ENCODE results near the gene FARS2.

FARS2 gene

GRCh38 chr6:5286780-5287179 lies 25.5 kb downstream of the FARS2 start:
- DNase-seq (ENCODE audit: low spot score) (no peak), FAIRE-seq (no peak)

GRCh38 chr6:5287205-5287965 lies 26.1 kb downstream of the FARS2 start:
- DNase-seq (ENCODE audit: low spot score) (peak; percentile 58), FAIRE-seq (no peak)

- FAIRE-seq (no peak), DNase-seq (ENCODE audit: low spot score) (no peak)
Measured at GRCh38 chr6:5287966-5288297, 26.6 kb downstream of the FARS2 start.

- no peak for FAIRE-seq
Measured at GRCh38 chr6:5290097-5290496, 28.8 kb downstream of the FARS2 start.

GRCh38 chr6:5290500-5290899 lies 29.2 kb downstream of the FARS2 start:
- no peak for FAIRE-seq
- DNase-seq (ENCODE audit: low spot score) = no peak

More at GRCh38 chr6:5290097-5290496, 28.8 kb downstream of the FARS2 start:
- DNase-seq (ENCODE audit: low spot score) = no peak

GRCh38 chr6:5292154-5292553 lies 30.8 kb downstream of the FARS2 start:
- no peak for FAIRE-seq
- DNase-seq (ENCODE audit: low spot score) = no peak

GRCh38 chr6:5293692-5294091 lies 32.4 kb downstream of the FARS2 start:
- DNase-seq (ENCODE audit: low spot score) (no peak), FAIRE-seq (no peak)

- FAIRE-seq = no peak
Measured at GRCh38 chr6:5294392-5295211, 33.3 kb downstream of the FARS2 start.

GRCh38 chr6:5295623-5296022 lies 34.3 kb downstream of the FARS2 start:
- FAIRE-seq (no peak), DNase-seq (ENCODE audit: low spot score) (no peak)

More at GRCh38 chr6:5294392-5295211, 33.3 kb downstream of the FARS2 start:
- no peak for DNase-seq (ENCODE audit: low spot score)

GRCh38 chr6:5300206-5300764 lies 39.0 kb downstream of the FARS2 start:
- FAIRE-seq = no peak

GRCh38 chr6:5302220-5302946 lies 41.1 kb downstream of the FARS2 start:
- DNase-seq (ENCODE audit: low spot score) (no peak), FAIRE-seq (no peak)

More at GRCh38 chr6:5300206-5300764, 39.0 kb downstream of the FARS2 start:
- DNase-seq (ENCODE audit: low spot score) = no peak

- no peak for FAIRE-seq
- DNase-seq (ENCODE audit: low spot score) = peak; percentile 12
Measured at GRCh38 chr6:5302995-5303622, 41.8 kb downstream of the FARS2 start.

- FAIRE-seq (no peak), DNase-seq (ENCODE audit: low spot score) (no peak)
Measured at GRCh38 chr6:5303682-5304081, 42.4 kb downstream of the FARS2 start.

- FAIRE-seq (no peak), DNase-seq (ENCODE audit: low spot score) (no peak)
Measured at GRCh38 chr6:5305968-5306626, 44.8 kb downstream of the FARS2 start.

GRCh38 chr6:5307058-5307457 lies 45.7 kb downstream of the FARS2 start:
- DNase-seq (ENCODE audit: low spot score) (no peak), FAIRE-seq (no peak)

- no peak for FAIRE-seq
- DNase-seq (ENCODE audit: low spot score) = no peak
Measured at GRCh38 chr6:5308066-5308465, 46.8 kb downstream of the FARS2 start.

- FAIRE-seq = no peak
- DNase-seq (ENCODE audit: low spot score) = no peak
Measured at GRCh38 chr6:5314191-5314865, 53.0 kb downstream of the FARS2 start.

GRCh38 chr6:5315881-5316280 lies 54.6 kb downstream of the FARS2 start:
- no peak for DNase-seq (ENCODE audit: low spot score)
- FAIRE-seq = no peak

- FAIRE-seq = no peak
Measured at GRCh38 chr6:5316951-5317350, 55.6 kb downstream of the FARS2 start.

GRCh38 chr6:5318617-5319272 lies 57.4 kb downstream of the FARS2 start:
- no peak for DNase-seq (ENCODE audit: low spot score)
- no peak for FAIRE-seq

More at GRCh38 chr6:5316951-5317350, 55.6 kb downstream of the FARS2 start:
- DNase-seq (ENCODE audit: low spot score) = no peak
